ENCODE results near the gene EPN2. TPM values are rescaled to one million over a fixed set of nuclear protein-coding genes. Genes with fewer than 3 reads are reported as not detected.

Gene EPN2
- total and polyA plus RNA-seq, 2 experiments from 2014 or later: 34.0 to 149 TPM

DNA sequence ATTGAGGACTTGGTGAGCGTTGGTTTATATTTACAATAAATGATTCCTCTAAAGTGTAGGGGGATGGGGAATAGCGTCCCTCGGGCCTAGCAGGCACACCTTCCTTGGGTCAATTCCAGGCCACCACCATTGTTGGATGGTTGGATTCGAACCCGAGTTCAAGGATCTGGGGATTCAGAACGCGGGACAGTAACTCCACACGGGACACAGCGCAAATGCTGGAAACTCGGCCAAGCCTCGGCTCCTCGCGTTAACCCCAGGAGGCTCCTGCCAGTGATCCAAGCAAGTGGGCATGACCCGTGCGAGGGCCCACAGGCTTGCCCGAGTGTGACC is 124.7 kb downstream of the EPN2 start:
- H3K4me3 Mint-ChIP-seq: peak overlapping the region; percentile 89
- no peaks in the 10 kb centered on the region for H3K9me3 Mint-ChIP-seq
- H3K36me3 Mint-ChIP-seq (ENCODE audit: low read depth): peaks cover 4% of the 10 kb centered on the region; the same call in 2 of the 3 replicates
- ATAC-seq: no peak
- peak overlapping the region; percentile 95 for H2AFZ ChIP-seq
- no peak overlapping the region for H3K27ac ChIP-seq (ENCODE audit: low read depth)
- no peak for TF ChIP-seq EZH2phosphoT487 (IDR thresholded peaks at IDR 0.05; ENCODE audit: unreplicated experiment)
- TF ChIP-seq ZNF114 (CRISPR knock-in tag; IDR thresholded peaks at IDR 0.05): no peak
- H4K20me1 ChIP-seq (replicated peaks; ENCODE audit: insufficient read depth): no peaks in the 10 kb centered on the region
- H3K4me1 ChIP-seq (ENCODE audit: insufficient read depth): peaks cover 11% of the 10 kb centered on the region
- no peaks in the 10 kb centered on the region for H3F3A ChIP-seq (replicated peaks; ENCODE audit: low read depth)
- peak overlapping the region; percentile 91 for H3K4me3 ChIP-seq
- peaks cover 6% of the 10 kb centered on the region for H3K27me3 Mint-ChIP-seq (ENCODE audit: insufficient read depth, low read depth, poor library complexity)
- H3K27ac Mint-ChIP-seq: no peak overlapping the region; the same call in 1 of the 2 replicates
- H3K9me2 ChIP-seq (ENCODE audit: insufficient read depth): no peaks in the 10 kb centered on the region
- H3K4me1 Mint-ChIP-seq: peaks cover 14% of the 10 kb centered on the region
- DNase-seq (ENCODE audit: low spot score): no peak
- no peaks in the 10 kb centered on the region for H3K79me2 ChIP-seq (replicated peaks; ENCODE audit: insufficient read depth)
- peak overlapping the region; percentile 97 for H3K4me2 ChIP-seq
- H3K36me3 ChIP-seq (ENCODE audit: insufficient read depth): no peaks in the 10 kb centered on the region
- no peaks in the 10 kb centered on the region for H3K27me3 ChIP-seq (ENCODE audit: insufficient read depth)

DNA sequence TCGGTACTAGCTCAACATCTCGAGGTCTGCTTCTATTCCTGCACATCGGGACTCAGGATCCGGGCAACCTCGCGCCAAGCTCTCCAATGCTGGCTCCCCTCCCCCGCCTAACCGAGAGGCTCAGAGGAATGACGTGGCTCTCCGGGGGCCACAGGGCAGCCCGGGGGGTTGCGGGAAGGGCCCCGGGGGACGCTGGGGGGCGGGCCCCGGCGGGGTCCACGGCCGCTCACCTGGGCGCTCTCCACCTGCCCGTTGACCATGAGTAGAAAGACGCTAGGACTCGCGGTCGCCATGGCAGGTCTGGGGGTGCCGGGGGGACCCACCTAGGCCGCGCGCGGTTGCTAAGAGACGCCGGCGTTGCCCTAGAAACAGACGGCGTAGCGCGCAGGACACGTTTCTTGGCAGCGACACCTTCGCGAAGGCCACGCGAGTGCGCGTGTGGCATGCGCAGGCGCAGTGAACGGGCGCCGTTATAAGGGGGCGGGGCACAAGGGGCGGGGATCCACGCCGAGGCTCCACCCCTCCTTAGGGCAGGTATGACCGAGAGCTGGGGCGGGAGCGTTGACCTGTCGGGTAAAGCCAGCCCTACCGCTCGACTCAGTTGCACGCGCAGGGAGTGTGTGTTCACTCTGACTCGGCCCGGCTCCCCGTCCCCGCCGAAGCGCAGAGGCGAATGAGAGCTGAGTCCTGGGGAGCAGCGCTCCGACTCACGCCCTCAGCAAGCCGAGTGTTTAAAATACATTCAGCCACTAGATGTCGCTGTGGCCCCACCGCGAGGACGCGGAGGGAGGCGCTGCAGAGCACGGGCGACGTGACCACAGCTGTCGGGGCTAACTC is 125.3 kb downstream of the EPN2 start, which contains the start of gene B9D1:
Gene B9D1 (minus strand): TSS at position 447 of the 837 bp plus-strand sequence. CDS start 154 bp downstream, at position 293.
- H3K4me1 Mint-ChIP-seq: peaks cover 14% of the 10 kb centered on the region
- Histone ChIP-seq H3K79me2 (replicated peaks; ENCODE audit: insufficient read depth) (no peaks in the 10 kb centered on the region), H3K36me3 (ENCODE audit: insufficient read depth) (no peaks in the 10 kb centered on the region), H4K20me1 (replicated peaks; ENCODE audit: insufficient read depth) (no peaks in the 10 kb centered on the region), H3K27me3 (ENCODE audit: insufficient read depth) (no peaks in the 10 kb centered on the region), H2AFZ (peak within 1 kb of the TSS; percentile 95), H3K4me2 (peak within 1 kb of the TSS; percentile 97), H3K9me2 (ENCODE audit: insufficient read depth) (no peaks in the 10 kb centered on the region), H3F3A (replicated peaks; ENCODE audit: low read depth) (no peaks in the 10 kb centered on the region), H3K27ac (ENCODE audit: low read depth) (no peak within 1 kb of the TSS), H3K4me3 (peak within 1 kb of the TSS; percentile 91), H3K4me1 (ENCODE audit: insufficient read depth) (peaks cover 11% of the 10 kb centered on the region)
- ATAC-seq (peak; percentile 85), DNase-seq (ENCODE audit: low spot score) (peak; percentile 93)
- peak within 1 kb of the TSS; percentile 87 for H3K27ac Mint-ChIP-seq
- H3K36me3 Mint-ChIP-seq (ENCODE audit: low read depth): no peaks in the 10 kb centered on the region; the same call in 2 of the 3 replicates
- H3K27me3 Mint-ChIP-seq (ENCODE audit: insufficient read depth, low read depth, poor library complexity): peaks cover 6% of the 10 kb centered on the region
- H3K9me3 Mint-ChIP-seq: no peaks in the 10 kb centered on the region
- H3K4me3 Mint-ChIP-seq: peak within 1 kb of the TSS; percentile 89
- no peak for TF ChIP-seq STAT1 (IDR thresholded peaks at IDR 0.05; ENCODE audit: unreplicated experiment)
- no peak for TF ChIP-seq EZH2phosphoT487 (IDR thresholded peaks at IDR 0.05; ENCODE audit: unreplicated experiment)
- peak; percentile 64 for TF ChIP-seq POLR2AphosphoS5 (IDR thresholded peaks at IDR 0.05; ENCODE audit: low read depth)
- no peak for TF ChIP-seq NANOG (IDR thresholded peaks at IDR 0.05; ENCODE audit: borderline replicate concordance)
- TF ChIP-seq, protein P1, sequence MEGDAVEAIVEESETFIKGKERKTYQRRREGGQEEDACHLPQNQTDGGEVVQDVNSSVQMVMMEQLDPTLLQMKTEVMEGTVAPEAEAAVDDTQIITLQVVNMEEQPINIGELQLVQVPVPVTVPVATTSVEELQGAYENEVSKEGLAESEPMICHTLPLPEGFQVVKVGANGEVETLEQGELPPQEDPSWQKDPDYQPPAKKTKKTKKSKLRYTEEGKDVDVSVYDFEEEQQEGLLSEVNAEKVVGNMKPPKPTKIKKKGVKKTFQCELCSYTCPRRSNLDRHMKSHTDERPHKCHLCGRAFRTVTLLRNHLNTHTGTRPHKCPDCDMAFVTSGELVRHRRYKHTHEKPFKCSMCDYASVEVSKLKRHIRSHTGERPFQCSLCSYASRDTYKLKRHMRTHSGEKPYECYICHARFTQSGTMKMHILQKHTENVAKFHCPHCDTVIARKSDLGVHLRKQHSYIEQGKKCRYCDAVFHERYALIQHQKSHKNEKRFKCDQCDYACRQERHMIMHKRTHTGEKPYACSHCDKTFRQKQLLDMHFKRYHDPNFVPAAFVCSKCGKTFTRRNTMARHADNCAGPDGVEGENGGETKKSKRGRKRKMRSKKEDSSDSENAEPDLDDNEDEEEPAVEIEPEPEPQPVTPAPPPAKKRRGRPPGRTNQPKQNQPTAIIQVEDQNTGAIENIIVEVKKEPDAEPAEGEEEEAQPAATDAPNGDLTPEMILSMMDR (conservative IDR thresholded peaks at IDR 0.05; ENCODE audit: low read depth in 2 of 2): peak; percentile 86 to 99
- TF ChIP-seq CREB1 (CRISPR knock-in tag; IDR thresholded peaks at IDR 0.05; ENCODE audit: low read depth): peak; percentile 67
- TF ChIP-seq, protein P2, sequence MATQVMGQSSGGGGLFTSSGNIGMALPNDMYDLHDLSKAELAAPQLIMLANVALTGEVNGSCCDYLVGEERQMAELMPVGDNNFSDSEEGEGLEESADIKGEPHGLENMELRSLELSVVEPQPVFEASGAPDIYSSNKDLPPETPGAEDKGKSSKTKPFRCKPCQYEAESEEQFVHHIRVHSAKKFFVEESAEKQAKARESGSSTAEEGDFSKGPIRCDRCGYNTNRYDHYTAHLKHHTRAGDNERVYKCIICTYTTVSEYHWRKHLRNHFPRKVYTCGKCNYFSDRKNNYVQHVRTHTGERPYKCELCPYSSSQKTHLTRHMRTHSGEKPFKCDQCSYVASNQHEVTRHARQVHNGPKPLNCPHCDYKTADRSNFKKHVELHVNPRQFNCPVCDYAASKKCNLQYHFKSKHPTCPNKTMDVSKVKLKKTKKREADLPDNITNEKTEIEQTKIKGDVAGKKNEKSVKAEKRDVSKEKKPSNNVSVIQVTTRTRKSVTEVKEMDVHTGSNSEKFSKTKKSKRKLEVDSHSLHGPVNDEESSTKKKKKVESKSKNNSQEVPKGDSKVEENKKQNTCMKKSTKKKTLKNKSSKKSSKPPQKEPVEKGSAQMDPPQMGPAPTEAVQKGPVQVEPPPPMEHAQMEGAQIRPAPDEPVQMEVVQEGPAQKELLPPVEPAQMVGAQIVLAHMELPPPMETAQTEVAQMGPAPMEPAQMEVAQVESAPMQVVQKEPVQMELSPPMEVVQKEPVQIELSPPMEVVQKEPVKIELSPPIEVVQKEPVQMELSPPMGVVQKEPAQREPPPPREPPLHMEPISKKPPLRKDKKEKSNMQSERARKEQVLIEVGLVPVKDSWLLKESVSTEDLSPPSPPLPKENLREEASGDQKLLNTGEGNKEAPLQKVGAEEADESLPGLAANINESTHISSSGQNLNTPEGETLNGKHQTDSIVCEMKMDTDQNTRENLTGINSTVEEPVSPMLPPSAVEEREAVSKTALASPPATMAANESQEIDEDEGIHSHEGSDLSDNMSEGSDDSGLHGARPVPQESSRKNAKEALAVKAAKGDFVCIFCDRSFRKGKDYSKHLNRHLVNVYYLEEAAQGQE (IDR thresholded peaks at IDR 0.05; ENCODE audit: unreplicated experiment): no peak
- TF ChIP-seq, protein P3, sequence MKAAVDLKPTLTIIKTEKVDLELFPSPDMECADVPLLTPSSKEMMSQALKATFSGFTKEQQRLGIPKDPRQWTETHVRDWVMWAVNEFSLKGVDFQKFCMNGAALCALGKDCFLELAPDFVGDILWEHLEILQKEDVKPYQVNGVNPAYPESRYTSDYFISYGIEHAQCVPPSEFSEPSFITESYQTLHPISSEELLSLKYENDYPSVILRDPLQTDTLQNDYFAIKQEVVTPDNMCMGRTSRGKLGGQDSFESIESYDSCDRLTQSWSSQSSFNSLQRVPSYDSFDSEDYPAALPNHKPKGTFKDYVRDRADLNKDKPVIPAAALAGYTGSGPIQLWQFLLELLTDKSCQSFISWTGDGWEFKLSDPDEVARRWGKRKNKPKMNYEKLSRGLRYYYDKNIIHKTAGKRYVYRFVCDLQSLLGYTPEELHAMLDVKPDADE (IDR thresholded peaks at IDR 0.05): no peak
- TF ChIP-seq JUNB (IDR thresholded peaks at IDR 0.05; ENCODE audit: unreplicated experiment): no peak
- no peak for TF ChIP-seq EZH2 (IDR thresholded peaks at IDR 0.05; ENCODE audit: low read depth, unreplicated experiment)
- no peak for TF ChIP-seq ZNF114 (CRISPR knock-in tag; IDR thresholded peaks at IDR 0.05)
